Measurements from ENCODE around the gene GIMAP5.

- TF ChIP-seq CTCF (IDR thresholded peaks at IDR 0.05; ENCODE audit: borderline replicate concordance, extremely low read depth, low read length, poor library complexity, severe bottlenecking) (no peak), EZH2 (IDR thresholded peaks at IDR 0.05; ENCODE audit: borderline replicate concordance, low read depth, low read length, severe bottlenecking) (no peak)
Measured at GRCh38 chr7:150745876-150746275, 8.7 kb downstream of the GIMAP5 start.

All from DND-41 (cell line).